SH-SY5Y (cell line): ENCODE data around the gene ADGRG6.

Experiments used
- GATA2 ChIP-seq: IDR thresholded peaks from 2 replicates; pipeline ENCODE4 v1.6.1; 2011; ENCODE audit warnings: mild to moderate bottlenecking, low read depth, low read length
- GATA3 ChIP-seq: IDR thresholded peaks from 2 replicates; pipeline ENCODE4 v1.6.1; 2011; ENCODE audit warnings: low read depth, mild to moderate bottlenecking, low read length, moderate library complexity

The ADGRG6 gene

GRCh38 chr6:142322504-142323198 lies 20.8 kb downstream of the ADGRG6 start:
- no peak for TF ChIP-seq GATA3
- no peak for TF ChIP-seq GATA2

DNA sequence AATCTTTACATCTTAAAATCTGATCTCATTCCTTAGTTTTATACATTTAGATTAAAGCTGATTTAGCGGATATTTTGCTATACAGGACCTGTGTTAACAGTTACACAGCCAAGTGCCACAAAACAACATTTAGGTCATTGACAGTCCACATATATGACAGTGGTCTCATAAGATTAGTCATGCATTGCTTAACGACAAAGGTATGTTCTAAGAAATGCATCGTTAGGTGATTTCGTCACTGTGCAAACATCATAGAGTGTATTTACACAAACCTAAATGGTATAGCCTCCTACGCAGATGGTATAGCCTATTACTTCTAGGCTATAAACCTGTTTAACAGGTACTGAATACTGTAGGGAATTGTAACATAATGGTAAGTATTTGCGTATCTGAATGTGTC lies 21.6 kb downstream of the ADGRG6 start:
- no peak for TF ChIP-seq GATA2
- no peak for TF ChIP-seq GATA3

GRCh38 chr6:142324111-142324510 lies 22.3 kb downstream of the ADGRG6 start:
- TF ChIP-seq GATA2 (no peak), GATA3 (no peak)

GRCh38 chr6:142325111-142325510 lies 23.3 kb downstream of the ADGRG6 start:
- no peak for TF ChIP-seq GATA3
- TF ChIP-seq GATA2, result no peak

DNA sequence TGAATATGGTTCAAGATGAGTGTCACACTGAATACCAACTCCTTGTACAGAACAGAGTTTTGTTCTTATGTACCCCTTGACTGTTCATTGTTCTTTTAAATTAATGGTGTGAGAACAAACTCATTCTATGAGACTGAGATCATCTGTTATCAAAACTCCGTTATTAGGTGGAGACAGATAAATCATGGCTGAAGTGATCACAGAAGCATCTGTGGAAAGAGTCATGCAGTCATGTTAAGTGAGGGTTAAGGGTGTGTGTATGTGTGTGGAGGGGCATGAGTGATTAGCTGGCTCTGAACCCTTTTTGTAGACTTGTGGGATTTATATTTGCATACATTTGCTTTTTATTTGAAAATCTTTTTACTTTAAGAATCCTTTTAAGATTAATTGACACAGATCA lies 24.7 kb downstream of the ADGRG6 start:
- TF ChIP-seq GATA3 (no peak), GATA2 (no peak)

DNA sequence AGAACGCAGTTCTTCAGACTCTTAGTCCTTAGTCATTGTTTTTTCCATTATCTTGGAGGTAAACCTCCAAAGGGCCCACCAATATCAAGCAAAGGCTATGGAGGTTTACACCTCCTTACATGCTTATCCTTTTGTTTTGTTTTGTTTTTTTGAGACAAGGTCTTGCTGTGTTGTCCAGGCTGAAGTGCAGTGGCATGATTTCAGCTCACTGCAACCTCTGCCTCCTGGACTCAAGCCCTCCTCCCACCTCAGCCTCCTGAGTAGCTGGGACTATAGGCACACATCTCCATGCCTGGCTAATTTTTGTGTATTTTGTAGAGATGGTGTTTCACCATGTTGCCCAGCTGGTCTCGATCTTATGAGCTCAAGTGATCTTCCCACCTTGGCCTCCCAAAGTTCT lies 26.3 kb downstream of the ADGRG6 start:
- TF ChIP-seq GATA2, result no peak
- no peak for TF ChIP-seq GATA3

DNA sequence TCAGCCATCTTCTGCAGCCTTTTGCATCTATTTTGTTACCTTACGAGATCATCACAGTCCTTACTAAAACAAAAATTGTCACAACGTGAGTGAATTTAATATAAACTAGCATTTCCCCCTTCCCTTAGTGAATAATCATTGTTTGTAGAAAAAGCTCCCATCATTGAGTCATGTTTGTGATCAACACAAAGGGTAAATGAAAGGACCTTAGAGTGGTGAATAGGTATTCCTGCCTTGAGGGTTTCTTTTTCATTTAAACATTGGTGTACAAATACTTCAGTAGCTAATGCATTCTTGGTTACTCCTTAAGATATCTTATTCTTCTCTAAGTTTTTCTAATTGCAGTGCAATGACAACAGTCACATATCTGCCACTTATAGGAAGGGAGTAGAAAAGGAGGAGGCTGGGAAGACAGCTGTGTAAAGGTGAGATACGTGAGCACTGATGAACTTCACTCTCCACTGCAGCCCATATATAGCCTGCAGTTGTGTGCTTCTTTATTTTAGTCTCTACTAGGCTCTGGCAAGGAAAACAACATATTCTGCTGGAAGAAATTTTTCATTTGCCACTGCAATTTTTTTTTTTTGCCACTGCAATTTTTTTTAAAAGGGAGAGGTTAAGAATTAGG lies 27.8 kb downstream of the ADGRG6 start:
- no peak for TF ChIP-seq GATA2
- TF ChIP-seq GATA3, result no peak

DNA sequence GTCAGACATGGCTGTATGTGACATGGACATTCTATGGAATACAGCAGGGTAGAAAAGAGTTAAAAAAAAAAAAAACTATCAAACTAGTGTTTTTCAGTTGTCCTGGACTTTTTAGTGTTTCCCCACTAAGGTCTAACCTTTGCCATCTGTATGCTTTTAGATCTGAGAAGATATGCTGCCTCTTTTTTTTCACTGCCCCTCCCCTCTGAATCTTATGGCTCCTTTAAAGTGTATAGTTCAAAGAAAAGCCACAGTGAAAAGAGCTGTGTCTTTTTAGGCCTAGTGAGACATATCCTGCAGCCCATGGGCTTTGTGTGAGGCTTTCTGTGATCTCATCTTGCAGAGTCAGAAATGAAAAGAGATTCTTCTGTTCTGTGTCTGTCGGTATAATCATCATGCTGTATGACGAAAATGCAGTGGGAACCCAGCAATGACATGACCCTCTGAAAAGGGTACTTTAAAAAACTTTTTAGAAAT lies 29.3 kb downstream of the ADGRG6 start:
- TF ChIP-seq GATA3, result no peak
- no peak for TF ChIP-seq GATA2

- TF ChIP-seq GATA3, result no peak
- TF ChIP-seq GATA2, result no peak
These were observed 29.8 kb downstream of the ADGRG6 start for GRCh38 chr6:142331601-142332000.

- TF ChIP-seq GATA3 (no peak), GATA2 (no peak)
These were observed 30.7 kb downstream of the ADGRG6 start for GRCh38 chr6:142332393-142333098.

DNA sequence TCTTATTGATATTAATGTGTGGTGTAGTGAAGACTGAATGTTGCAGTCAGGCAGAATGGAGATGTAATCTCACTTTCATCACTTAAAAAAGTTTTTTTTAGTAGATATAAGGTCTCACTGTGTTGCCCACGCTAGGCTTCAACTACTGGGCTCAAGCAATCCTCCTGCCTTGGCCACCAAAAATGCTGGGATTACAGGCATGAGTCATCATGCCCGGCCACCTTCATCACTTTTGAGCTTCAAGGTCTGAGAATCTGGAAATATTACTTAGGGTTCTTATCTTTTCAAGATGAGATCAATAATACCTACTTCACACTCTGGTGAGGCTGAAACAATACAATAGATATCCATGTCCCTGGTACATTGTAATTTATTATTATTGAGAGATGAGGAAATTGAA lies 31.6 kb downstream of the ADGRG6 start:
- TF ChIP-seq GATA3, result no peak
- TF ChIP-seq GATA2, result no peak

GRCh38 chr6:142334294-142334693 lies 32.5 kb downstream of the ADGRG6 start:
- TF ChIP-seq GATA2 (no peak), GATA3 (no peak)

- TF ChIP-seq GATA2 (no peak), GATA3 (no peak)
These were observed 33.6 kb downstream of the ADGRG6 start for GRCh38 chr6:142335415-142335814.

DNA sequence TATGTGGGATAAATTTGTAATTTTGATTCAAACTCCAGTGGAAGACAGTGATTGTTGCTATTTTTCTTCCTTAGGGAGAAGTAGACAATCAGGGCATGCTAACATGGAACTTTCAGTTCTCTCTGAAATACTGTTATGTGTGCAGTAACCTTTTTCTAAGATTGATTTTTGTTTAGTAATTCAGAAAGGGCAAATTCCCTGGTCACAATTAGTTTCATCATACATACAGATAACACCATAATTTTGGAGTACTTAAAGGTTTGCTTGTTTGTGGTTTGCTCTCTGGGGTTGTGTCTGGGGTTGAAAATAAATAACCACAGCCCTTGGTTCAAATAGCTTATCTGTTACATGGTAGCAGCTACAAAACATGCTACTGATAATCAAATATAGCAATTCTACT lies 34.4 kb downstream of the ADGRG6 start:
- no peak for TF ChIP-seq GATA2
- no peak for TF ChIP-seq GATA3

DNA sequence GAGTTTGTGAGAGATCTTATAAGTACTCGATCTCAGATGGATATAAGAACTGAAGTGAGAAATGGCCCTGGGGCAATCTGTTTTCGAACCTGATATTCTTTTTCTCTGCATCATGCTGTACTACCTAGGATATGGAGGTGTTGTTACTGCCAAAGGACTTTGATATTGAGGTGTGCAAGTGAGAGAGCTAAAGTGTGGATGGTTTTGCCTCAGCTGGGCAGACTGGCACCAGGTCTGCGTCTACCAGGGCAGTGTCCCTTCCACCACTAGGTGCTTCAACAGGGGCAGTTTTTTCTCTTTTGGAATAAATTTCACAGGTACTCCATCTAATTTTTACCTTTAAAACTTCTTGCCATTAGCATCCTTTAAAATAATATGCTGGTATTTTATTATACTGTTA lies 35.0 kb downstream of the ADGRG6 start:
- TF ChIP-seq GATA3, result no peak
- no peak for TF ChIP-seq GATA2
